Fibroblast of lung (primary cell): ENCODE results near the gene OR4C16. TPM values are rescaled to one million over a fixed set of nuclear protein-coding genes. Genes with fewer than 3 reads are reported as not detected.

Source experiments
- DNase-seq, 2 donors: peaks; one replicate each; pipeline versions ENCODE4 v3.0.0 to v3.0.0-alpha.2; 2010; ENCODE audit warnings: low read depth in 2 of 2
- H2AFZ ChIP-seq: 2 replicates; pipeline ENCODE4 v1.5.1; 2012; ENCODE audit warnings: low read length, control low read depth, inconsistent platforms
- H3K27ac ChIP-seq: 2 replicates; pipeline ENCODE4 v1.5.1; 2011; ENCODE audit warnings: low read length, control low read depth; ENCODE audit not compliant: insufficient read depth
- H3K27me3 ChIP-seq: 2 replicates; pipeline ENCODE4 v1.5.1; 2011; ENCODE audit warnings: mild to moderate bottlenecking, low read length; ENCODE audit not compliant: control insufficient read depth, insufficient read depth
- H3K36me3 ChIP-seq: 2 replicates; pipeline ENCODE4 v1.5.1; 2011; ENCODE audit warnings: low read length; ENCODE audit not compliant: control insufficient read depth, insufficient read depth
- H3K4me1 ChIP-seq: 2 replicates; pipeline ENCODE4 v1.5.1; 2011; ENCODE audit warnings: low read length; ENCODE audit not compliant: control insufficient read depth, insufficient read depth; ENCODE audit errors: extremely low read depth
- H3K4me2 ChIP-seq: 2 replicates; pipeline ENCODE4 v1.5.1; 2011; ENCODE audit warnings: low read length, control low read depth; ENCODE audit not compliant: insufficient read depth; ENCODE audit errors: extremely low read depth
- H3K4me3 ChIP-seq, 4 experiments: fragments of 200-600 bp in 1 of 4; sonication (generic) in 1 of 4; replicated peaks in 1 of 4; 2 replicates each; pipeline ENCODE4 v1.5.1; 2011 to 2016; ENCODE audit warnings: low read length in 4 of 4, low read depth in 3 of 4, mild to moderate bottlenecking in 3 of 4, control low read depth in 2 of 4, inconsistent platforms in 1 of 4, mixed read lengths in 1 of 4; ENCODE audit not compliant: insufficient read depth in 1 of 4; ENCODE audit errors: control extremely low read depth in 1 of 4
- H3K79me2 ChIP-seq: 2 replicates; pipeline ENCODE4 v1.5.1; 2012; ENCODE audit warnings: mild to moderate bottlenecking, low read length, inconsistent platforms; ENCODE audit not compliant: control insufficient read depth, insufficient read depth
- H3K9ac ChIP-seq: 2 replicates; pipeline ENCODE4 v1.5.1; 2011; ENCODE audit warnings: mild to moderate bottlenecking, low read length, control low read depth; ENCODE audit not compliant: insufficient read depth
- H3K9me3 ChIP-seq: 2 replicates; pipeline ENCODE4 v1.5.1; 2012; ENCODE audit warnings: low read depth, low read length; ENCODE audit not compliant: control insufficient read depth, insufficient read depth
- H4K20me1 ChIP-seq: 2 replicates; pipeline ENCODE4 v1.5.1; 2011; ENCODE audit warnings: low read length; ENCODE audit not compliant: control insufficient read depth, insufficient read depth; ENCODE audit errors: extremely low read depth
- EZH2 ChIP-seq: IDR thresholded peaks from 2 replicates; pipeline ENCODE4 v1.5.1; 2012; ENCODE audit warnings: low read length, control low read depth, mild to moderate bottlenecking; ENCODE audit errors: missing control alignments
- polyA plus RNA-seq, 2 donors: library from polyadenylated mRNA; depleted of rRNA in 1 of 2; stranded (reverse) in 1 of 2; unstranded in 1 of 2; fragments of >200 nt; gene quantifications; 2 replicates each; pipeline ENCODE4 v1.2.1, GENCODE V29; 2011 to 2012; ENCODE audit warnings: missing spikeins in 1 of 2
- total RNA-seq: library from RNA; depleted of rRNA; stranded (reverse); fragments of >200 nt; gene quantifications from 2 replicates; pipeline ENCODE4 v1.2.1, GENCODE V29; 2014
- TF ChIP-seq, protein P1 (sequence below), 2 donors: IDR thresholded peaks in 1 of 2; conservative IDR thresholded peaks in 1 of 2; 1 replicate in 1 of 2; 2 replicates in 1 of 2; pipeline ENCODE4 v1.5.1; 2011 to 2012; ENCODE audit warnings: low read length in 2 of 2, control low read depth in 1 of 2, inconsistent platforms in 1 of 2, low read depth in 1 of 2, mild to moderate bottlenecking in 1 of 2

Gene OR4C16
- total and polyA plus RNA-seq, 2 donors (not counting 1 experiment from before 2014, with no cell fraction given): not detected

GRCh38 chr11:55607545-55607944 lies 35.6 kb downstream of the OR4C16 start, which contains the start of gene OR4C11:
TSS of gene OR4C11 (minus strand) at chr11:55607645. CDS start at chr11:55604373, 3,272 bp downstream.
- H4K20me1 ChIP-seq: no peaks in the 10 kb centered on the region
- H3K4me3 ChIP-seq: no peak within 1 kb of the TSS
- H3K27me3 ChIP-seq: no peaks in the 10 kb centered on the region
- no peak within 1 kb of the TSS for H3K4me2 ChIP-seq
- H2AFZ ChIP-seq: no peak within 1 kb of the TSS
- no peak within 1 kb of the TSS for H3K27ac ChIP-seq
- H3K9ac ChIP-seq: no peak within 1 kb of the TSS
- H3K79me2 ChIP-seq: no peaks in the 10 kb centered on the region
- no peaks in the 10 kb centered on the region for H3K9me3 ChIP-seq
- H3K36me3 ChIP-seq: no peaks in the 10 kb centered on the region
- DNase-seq: no peak
- no peaks in the 10 kb centered on the region for H3K4me1 ChIP-seq
- TF ChIP-seq, protein P1, sequence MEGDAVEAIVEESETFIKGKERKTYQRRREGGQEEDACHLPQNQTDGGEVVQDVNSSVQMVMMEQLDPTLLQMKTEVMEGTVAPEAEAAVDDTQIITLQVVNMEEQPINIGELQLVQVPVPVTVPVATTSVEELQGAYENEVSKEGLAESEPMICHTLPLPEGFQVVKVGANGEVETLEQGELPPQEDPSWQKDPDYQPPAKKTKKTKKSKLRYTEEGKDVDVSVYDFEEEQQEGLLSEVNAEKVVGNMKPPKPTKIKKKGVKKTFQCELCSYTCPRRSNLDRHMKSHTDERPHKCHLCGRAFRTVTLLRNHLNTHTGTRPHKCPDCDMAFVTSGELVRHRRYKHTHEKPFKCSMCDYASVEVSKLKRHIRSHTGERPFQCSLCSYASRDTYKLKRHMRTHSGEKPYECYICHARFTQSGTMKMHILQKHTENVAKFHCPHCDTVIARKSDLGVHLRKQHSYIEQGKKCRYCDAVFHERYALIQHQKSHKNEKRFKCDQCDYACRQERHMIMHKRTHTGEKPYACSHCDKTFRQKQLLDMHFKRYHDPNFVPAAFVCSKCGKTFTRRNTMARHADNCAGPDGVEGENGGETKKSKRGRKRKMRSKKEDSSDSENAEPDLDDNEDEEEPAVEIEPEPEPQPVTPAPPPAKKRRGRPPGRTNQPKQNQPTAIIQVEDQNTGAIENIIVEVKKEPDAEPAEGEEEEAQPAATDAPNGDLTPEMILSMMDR (conservative IDR thresholded peaks at IDR 0.05 in 1 of 2, IDR thresholded peaks at IDR 0.05 in 1 of 2; ENCODE audit: low read depth in 1 of 2, low read length in 2 of 2): no peak
- no peak for TF ChIP-seq EZH2

Other genes with a start within 250 kb of the OR4C16 start
- not detected in 2 replicates for gene OR4A16, start 228.9 kb upstream of the OR4C16 start, total RNA-seq
- gene OR4A16, start 228.9 kb upstream of the OR4C16 start, polyA plus RNA-seq: not detected in 2 replicates
- not detected in 2 replicates for gene OR4A15, start 204.2 kb upstream of the OR4C16 start, total RNA-seq
- not detected in 2 replicates for gene OR4A15, start 204.2 kb upstream of the OR4C16 start, polyA plus RNA-seq
- not detected in 2 replicates for gene OR4C15, start 17.7 kb upstream of the OR4C16 start, total RNA-seq
- gene OR4C15, start 17.7 kb upstream of the OR4C16 start, polyA plus RNA-seq: not detected in 2 replicates
- gene OR4C11, start 35.5 kb downstream of the OR4C16 start, total RNA-seq: not detected in 2 replicates
- gene OR4C11, start 35.5 kb downstream of the OR4C16 start, polyA plus RNA-seq: not detected in 2 replicates
- gene OR4P4, start 63.0 kb downstream of the OR4C16 start, total RNA-seq: not detected in 2 replicates
- gene OR4P4, start 63.0 kb downstream of the OR4C16 start, polyA plus RNA-seq: not detected in 2 replicates
- not detected in 2 replicates for gene OR4S2, start 76.2 kb downstream of the OR4C16 start, total RNA-seq
- gene OR4S2, start 76.2 kb downstream of the OR4C16 start, polyA plus RNA-seq: not detected in 2 replicates
- gene OR4C6, start 90.1 kb downstream of the OR4C16 start, total RNA-seq: not detected in 2 replicates
- gene OR4C6, start 90.1 kb downstream of the OR4C16 start, polyA plus RNA-seq: not detected in 2 replicates
- not detected in 2 replicates for gene OR5D13, start 201.3 kb downstream of the OR4C16 start, total RNA-seq
- not detected in 2 replicates for gene OR5D13, start 201.3 kb downstream of the OR4C16 start, polyA plus RNA-seq
- gene OR5D14, start 223.4 kb downstream of the OR4C16 start, total RNA-seq: not detected in 2 replicates
- not detected in 2 replicates for gene OR5D14, start 223.4 kb downstream of the OR4C16 start, polyA plus RNA-seq
- not detected in 2 replicates for gene OR5L1, start 239.2 kb downstream of the OR4C16 start, total RNA-seq
- gene OR5L1, start 239.2 kb downstream of the OR4C16 start, polyA plus RNA-seq: not detected in 2 replicates
- not detected in 2 replicates for gene OR5D18, start 247.5 kb downstream of the OR4C16 start, total RNA-seq
- not detected in 2 replicates for gene OR5D18, start 247.5 kb downstream of the OR4C16 start, polyA plus RNA-seq